Measurements from ENCODE around the gene COMT. TPM values are rescaled to one million over a fixed set of nuclear protein-coding genes. Genes with fewer than 3 reads are reported as not detected.

The COMT gene
- total and polyA plus RNA-seq, 11 donors, result 69.7 to 249 (median 119) TPM

DNA sequence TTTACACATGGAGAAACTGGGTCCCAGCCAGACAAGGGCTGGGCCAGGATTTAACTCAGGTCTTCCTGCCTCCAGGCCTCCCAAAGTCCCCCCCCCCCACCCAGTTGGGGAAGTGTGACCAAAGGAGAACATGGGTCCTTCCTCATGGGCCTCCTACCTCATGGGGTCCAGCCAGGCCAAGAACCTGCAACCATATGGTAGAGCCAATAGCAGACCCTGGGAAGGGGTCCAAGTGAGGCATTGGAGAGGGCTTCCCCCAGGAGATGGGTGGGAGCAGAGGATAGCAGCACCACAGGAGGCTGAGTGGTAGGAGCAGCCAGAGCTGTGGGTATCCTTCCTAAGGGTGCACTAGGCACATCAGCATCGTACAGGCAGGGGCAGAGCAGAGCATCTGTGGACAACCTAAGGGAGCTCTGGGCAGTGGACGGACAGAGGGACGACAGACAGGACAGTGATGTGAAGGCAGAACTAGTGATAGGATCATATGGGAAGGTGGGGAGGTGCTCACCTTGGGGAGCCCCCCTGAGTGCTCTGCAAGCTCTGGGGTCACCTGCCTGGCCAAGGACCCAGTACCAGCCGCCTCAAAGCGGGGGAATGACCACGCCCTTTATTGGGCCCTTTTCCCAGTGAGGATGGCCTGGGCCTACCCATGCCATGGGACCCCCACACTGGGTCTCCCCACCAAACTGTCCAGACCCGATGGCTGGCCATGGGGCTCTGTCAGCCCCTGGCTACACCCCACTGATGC lies 70.6 kb downstream of the COMT start:
- no peak overlapping the region for H3K27ac ChIP-seq
- no peaks in the 10 kb centered on the region for H3K9me3 ChIP-seq
- no peak for ATAC-seq
- DNase-seq, result peak in 3 of 5 donors; percentile 13 to 44 (median 22)
- 93 to 100% (median 96%) methylated on average over 3 to 7 of the region's 7 CpGs for WGBS, 4 donors
- no peaks in the 10 kb centered on the region for H3K36me3 ChIP-seq
- TF ChIP-seq POLR2A (IDR thresholded peaks at IDR 0.05), result no peak
- TF ChIP-seq, protein P1, sequence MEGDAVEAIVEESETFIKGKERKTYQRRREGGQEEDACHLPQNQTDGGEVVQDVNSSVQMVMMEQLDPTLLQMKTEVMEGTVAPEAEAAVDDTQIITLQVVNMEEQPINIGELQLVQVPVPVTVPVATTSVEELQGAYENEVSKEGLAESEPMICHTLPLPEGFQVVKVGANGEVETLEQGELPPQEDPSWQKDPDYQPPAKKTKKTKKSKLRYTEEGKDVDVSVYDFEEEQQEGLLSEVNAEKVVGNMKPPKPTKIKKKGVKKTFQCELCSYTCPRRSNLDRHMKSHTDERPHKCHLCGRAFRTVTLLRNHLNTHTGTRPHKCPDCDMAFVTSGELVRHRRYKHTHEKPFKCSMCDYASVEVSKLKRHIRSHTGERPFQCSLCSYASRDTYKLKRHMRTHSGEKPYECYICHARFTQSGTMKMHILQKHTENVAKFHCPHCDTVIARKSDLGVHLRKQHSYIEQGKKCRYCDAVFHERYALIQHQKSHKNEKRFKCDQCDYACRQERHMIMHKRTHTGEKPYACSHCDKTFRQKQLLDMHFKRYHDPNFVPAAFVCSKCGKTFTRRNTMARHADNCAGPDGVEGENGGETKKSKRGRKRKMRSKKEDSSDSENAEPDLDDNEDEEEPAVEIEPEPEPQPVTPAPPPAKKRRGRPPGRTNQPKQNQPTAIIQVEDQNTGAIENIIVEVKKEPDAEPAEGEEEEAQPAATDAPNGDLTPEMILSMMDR (IDR thresholded peaks at IDR 0.05), result no peak
- peaks cover 0 to 14% (median 0%) of the 10 kb centered on the region in 9 donors for H3K27me3 ChIP-seq
- intact Hi-C loops (cut with DNase I), result loop anchor here in 3 of 10 donors (2.0 kb wide), 1 partner anchor 41 kb away; no protein-coding TSS in a partner anchor
- peaks cover under 1 to 46% (median 13%) of the 10 kb centered on the region in 12 donors for H3K4me1 ChIP-seq
- no peak overlapping the region for H3K4me3 ChIP-seq

DNA sequence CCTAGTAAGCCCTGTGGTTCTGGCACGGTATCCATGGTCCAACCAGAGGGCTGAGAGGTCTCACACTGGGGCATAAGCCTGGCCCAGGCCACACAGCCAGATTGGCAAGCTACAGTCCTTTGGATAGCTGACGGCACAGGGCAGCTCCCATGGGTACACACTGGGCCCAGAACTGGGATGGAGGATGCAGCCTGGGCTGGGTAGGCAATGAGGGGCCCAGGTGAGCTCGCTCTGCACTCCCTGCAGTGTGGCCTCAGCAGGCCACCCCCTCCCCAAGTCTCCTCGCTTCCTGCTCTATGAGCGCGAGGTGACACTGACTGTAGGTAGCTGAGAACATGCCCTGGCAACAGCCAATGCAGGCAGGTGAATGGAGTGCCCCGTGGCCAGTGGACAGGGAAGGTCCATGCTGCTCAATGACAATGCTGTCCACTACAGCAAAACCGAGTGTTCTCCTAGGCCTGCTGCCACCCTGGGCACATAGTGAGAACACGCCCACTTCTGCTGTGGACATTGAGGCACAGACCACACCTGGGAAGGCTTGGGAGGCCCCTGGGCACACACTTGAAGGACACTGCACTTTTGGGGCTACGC lies 71.3 kb downstream of the COMT start:
- Histone ChIP-seq H3K9me3 (no peaks in the 10 kb centered on the region), H3K36me3 (no peaks in the 10 kb centered on the region), H3K27ac (no peak overlapping the region), H3K4me3 (no peak overlapping the region), H3K4me1 (peaks cover 3 to 50% (median 15%) of the 10 kb centered on the region in 12 donors), H3K27me3 (peaks cover 0 to 20% (median 0%) of the 10 kb centered on the region in 9 donors)
- peak in 1 of 4 donors; percentile 0 for ATAC-seq
- intact Hi-C loops (cut with DNase I), result loop anchor here (1.0 to 2.0 kb wide), 4 partner anchors 41 to 43 kb away; no protein-coding TSS in a partner anchor
- TF ChIP-seq POLR2A (IDR thresholded peaks at IDR 0.05), result no peak
- TF ChIP-seq, protein P1 (IDR thresholded peaks at IDR 0.05), result no peak
- 88 to 95% (median 93%) methylated on average over 9 to 10 of the region's 10 CpGs for WGBS, 4 donors
- DNase-seq, result peak in 3 of 5 donors; percentile 17 to 44 (median 25)

DNA sequence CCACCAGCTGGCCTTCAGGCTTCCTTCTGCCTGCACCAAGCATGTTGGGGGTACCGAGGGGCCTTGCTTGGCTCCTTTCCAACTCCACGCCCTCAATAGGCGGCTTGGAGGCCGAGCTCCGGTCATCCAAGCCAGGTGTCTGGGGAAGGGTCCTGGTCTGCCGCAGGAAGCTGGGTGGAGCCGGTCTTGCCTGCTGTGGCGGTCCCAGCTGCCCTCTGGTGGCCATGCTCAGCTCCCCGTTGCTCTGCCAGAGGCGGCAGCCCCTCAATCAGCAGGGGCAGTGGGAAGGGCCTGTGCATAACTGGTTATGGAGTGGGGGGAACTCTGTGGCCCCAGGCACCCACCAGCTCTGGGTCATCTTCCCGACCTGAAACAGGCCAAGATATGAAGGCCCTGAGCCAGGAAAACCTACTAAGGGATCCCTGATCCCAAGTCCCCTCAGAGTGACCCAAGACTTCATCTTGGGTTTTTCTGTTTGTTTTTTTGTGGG lies 71.9 kb downstream of the COMT start:
- ATAC-seq (peak; percentile 33 to 66 (median 44)), DNase-seq (peak; percentile 65 to 83 (median 72))
- H3K4me3 ChIP-seq, result no peak overlapping the region
- no peaks in the 10 kb centered on the region for H3K36me3 ChIP-seq
- peaks cover 0 to 20% (median 0%) of the 10 kb centered on the region in 9 donors for H3K27me3 ChIP-seq
- 0 to 7% (median 5%) methylated on average over 10 to 11 of the region's 11 CpGs for WGBS, 4 donors
- no peaks in the 10 kb centered on the region for H3K9me3 ChIP-seq
- H3K4me1 ChIP-seq, result peaks cover 3 to 50% (median 15%) of the 10 kb centered on the region in 12 donors
- TF ChIP-seq POLR2A (IDR thresholded peaks at IDR 0.05), result no peak
- TF ChIP-seq, protein P1 (IDR thresholded peaks at IDR 0.05), result peak; percentile 64 to 98 (median 86)
- peak overlapping the region in 1 of 12 donors; percentile 22 for H3K27ac ChIP-seq
- intact Hi-C loops (cut with DNase I), result loop anchor here (1.0 to 2.0 kb wide), 4 partner anchors 41 to 43 kb away; no protein-coding TSS in a partner anchor
